ENCODE results near the gene ERCC4.
"Not testable (repeated sequence)": the region's sequence is repeated elsewhere in the genome, so short reads cannot be mapped to it uniquely, and the experiment has no call there.

Gene ERCC4

DNA sequence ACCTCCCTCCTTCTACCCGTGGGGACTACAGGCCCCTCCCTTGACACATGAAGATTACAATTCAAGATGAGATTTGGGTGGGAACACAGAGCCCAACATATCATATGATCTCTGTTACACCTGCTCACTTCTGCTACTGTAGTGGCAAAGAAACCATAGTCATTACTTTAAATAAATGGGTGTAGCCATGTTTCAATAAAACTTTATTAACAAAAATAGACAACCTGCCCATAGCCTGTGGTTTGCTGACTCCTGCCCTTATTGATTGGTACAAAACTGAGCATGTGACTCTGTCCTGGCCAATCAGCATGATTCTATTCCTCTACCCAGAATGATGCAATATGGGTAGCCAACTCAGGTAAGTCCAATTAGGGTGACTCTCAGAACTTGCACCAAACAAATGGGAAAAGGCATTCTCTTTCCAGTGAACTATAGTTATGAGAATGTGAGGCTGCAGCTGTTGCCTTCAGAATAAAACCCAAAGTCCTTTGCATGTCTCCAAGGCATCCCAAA, 15.7 kb upstream of the ERCC4 start:
- TF ChIP-seq ZNF514 (tag by site-specific recombination; IDR thresholded peaks at IDR 0.05) (no peak), ZNF561 (tag by site-specific recombination; IDR thresholded peaks at IDR 0.05; ENCODE audit: borderline replicate concordance) (no peak), ZNF670 (tag by site-specific recombination; IDR thresholded peaks at IDR 0.05; ENCODE audit: low read depth) (no peak), IKZF3 (tag by site-specific recombination; IDR thresholded peaks at IDR 0.05) (no peak), ZNF660 (tag by site-specific recombination; IDR thresholded peaks at IDR 0.05) (no peak), ZNF394 (tag by site-specific recombination; IDR thresholded peaks at IDR 0.05; ENCODE audit: borderline replicate concordance) (no peak), RBAK (tag by site-specific recombination; IDR thresholded peaks at IDR 0.05) (no peak), HOXC10 (CRISPR knock-in tag; IDR thresholded peaks at IDR 0.05) (no peak), ZNF10 (tag by site-specific recombination; IDR thresholded peaks at IDR 0.05) (no peak), ZNF221 (tag by site-specific recombination; IDR thresholded peaks at IDR 0.05; ENCODE audit: borderline replicate concordance) (no peak)
- TF ChIP-seq, protein P1, sequence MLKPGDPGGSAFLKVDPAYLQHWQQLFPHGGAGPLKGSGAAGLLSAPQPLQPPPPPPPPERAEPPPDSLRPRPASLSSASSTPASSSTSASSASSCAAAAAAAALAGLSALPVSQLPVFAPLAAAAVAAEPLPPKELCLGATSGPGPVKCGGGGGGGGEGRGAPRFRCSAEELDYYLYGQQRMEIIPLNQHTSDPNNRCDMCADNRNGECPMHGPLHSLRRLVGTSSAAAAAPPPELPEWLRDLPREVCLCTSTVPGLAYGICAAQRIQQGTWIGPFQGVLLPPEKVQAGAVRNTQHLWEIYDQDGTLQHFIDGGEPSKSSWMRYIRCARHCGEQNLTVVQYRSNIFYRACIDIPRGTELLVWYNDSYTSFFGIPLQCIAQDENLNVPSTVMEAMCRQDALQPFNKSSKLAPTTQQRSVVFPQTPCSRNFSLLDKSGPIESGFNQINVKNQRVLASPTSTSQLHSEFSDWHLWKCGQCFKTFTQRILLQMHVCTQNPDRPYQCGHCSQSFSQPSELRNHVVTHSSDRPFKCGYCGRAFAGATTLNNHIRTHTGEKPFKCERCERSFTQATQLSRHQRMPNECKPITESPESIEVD (tag by site-specific recombination; IDR thresholded peaks at IDR 0.05), result no peak
- TF ChIP-seq, protein P2, sequence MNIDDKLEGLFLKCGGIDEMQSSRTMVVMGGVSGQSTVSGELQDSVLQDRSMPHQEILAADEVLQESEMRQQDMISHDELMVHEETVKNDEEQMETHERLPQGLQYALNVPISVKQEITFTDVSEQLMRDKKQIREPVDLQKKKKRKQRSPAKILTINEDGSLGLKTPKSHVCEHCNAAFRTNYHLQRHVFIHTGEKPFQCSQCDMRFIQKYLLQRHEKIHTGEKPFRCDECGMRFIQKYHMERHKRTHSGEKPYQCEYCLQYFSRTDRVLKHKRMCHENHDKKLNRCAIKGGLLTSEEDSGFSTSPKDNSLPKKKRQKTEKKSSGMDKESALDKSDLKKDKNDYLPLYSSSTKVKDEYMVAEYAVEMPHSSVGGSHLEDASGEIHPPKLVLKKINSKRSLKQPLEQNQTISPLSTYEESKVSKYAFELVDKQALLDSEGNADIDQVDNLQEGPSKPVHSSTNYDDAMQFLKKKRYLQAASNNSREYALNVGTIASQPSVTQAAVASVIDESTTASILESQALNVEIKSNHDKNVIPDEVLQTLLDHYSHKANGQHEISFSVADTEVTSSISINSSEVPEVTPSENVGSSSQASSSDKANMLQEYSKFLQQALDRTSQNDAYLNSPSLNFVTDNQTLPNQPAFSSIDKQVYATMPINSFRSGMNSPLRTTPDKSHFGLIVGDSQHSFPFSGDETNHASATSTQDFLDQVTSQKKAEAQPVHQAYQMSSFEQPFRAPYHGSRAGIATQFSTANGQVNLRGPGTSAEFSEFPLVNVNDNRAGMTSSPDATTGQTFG (tag by site-specific recombination; IDR thresholded peaks at IDR 0.05; ENCODE audit: borderline replicate concordance), result no peak
- TF ChIP-seq, protein P3, sequence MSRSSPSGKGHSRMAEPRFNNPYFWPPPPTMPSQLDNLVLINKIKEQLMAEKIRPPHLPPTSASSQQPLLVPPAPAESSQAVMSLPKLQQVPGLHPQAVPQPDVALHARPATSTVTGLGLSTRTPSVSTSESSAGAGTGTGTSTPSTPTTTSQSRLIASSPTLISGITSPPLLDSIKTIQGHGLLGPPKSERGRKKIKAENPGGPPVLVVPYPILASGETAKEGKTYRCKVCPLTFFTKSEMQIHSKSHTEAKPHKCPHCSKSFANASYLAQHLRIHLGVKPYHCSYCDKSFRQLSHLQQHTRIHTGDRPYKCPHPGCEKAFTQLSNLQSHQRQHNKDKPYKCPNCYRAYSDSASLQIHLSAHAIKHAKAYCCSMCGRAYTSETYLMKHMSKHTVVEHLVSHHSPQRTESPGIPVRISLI (tag by site-specific recombination; IDR thresholded peaks at IDR 0.05), result no peak
- TF ChIP-seq, protein P4, sequence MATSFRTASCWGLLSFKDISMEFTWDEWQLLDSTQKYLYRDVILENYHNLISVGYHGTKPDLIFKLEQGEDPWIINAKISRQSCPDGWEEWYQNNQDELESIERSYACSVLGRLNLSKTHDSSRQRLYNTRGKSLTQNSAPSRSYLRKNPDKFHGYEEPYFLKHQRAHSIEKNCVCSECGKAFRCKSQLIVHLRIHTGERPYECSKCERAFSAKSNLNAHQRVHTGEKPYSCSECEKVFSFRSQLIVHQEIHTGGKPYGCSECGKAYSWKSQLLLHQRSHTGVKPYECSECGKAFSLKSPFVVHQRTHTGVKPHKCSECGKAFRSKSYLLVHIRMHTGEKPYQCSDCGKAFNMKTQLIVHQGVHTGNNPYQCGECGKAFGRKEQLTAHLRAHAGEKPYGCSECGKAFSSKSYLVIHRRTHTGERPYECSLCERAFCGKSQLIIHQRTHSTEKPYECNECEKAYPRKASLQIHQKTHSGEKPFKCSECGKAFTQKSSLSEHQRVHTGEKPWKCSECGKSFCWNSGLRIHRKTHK (tag by site-specific recombination; IDR thresholded peaks at IDR 0.05), result no peak
- TF ChIP-seq, protein P5, sequence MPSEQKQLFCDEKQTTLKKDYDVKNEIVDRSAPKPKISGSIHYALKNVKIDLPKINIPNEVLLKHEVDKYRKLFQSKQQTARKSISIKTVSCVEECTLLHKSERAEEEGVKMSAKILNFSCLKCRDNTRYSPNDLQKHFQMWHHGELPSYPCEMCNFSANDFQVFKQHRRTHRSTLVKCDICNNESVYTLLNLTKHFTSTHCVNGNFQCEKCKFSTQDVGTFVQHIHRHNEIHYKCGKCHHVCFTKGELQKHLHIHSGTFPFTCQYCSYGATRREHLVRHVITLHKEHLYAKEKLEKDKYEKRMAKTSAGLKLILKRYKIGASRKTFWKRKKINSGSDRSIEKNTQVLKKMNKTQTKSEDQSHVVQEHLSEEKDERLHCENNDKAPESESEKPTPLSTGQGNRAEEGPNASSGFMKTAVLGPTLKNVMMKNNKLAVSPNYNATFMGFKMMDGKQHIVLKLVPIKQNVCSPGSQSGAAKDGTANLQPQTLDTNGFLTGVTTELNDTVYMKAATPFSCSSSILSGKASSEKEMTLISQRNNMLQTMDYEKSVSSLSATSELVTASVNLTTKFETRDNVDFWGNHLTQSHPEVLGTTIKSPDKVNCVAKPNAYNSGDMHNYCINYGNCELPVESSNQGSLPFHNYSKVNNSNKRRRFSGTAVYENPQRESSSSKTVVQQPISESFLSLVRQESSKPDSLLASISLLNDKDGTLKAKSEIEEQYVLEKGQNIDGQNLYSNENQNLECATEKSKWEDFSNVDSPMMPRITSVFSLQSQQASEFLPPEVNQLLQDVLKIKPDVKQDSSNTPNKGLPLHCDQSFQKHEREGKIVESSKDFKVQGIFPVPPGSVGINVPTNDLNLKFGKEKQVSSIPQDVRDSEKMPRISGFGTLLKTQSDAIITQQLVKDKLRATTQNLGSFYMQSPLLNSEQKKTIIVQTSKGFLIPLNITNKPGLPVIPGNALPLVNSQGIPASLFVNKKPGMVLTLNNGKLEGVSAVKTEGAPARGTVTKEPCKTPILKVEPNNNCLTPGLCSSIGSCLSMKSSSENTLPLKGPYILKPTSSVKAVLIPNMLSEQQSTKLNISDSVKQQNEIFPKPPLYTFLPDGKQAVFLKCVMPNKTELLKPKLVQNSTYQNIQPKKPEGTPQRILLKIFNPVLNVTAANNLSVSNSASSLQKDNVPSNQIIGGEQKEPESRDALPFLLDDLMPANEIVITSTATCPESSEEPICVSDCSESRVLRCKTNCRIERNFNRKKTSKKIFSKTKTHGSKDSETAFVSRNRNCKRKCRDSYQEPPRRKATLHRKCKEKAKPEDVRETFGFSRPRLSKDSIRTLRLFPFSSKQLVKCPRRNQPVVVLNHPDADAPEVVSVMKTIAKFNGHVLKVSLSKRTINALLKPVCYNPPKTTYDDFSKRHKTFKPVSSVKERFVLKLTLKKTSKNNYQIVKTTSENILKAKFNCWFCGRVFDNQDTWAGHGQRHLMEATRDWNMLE (tag by site-specific recombination; conservative IDR thresholded peaks at IDR 0.05; ENCODE audit: low read depth), result no peak
- POLR2A ChIA-PET, result no interaction called here
- Histone ChIP-seq H3K4me1 (ENCODE audit: control insufficient read depth, insufficient read depth, low read length) (no peaks in the 10 kb centered on the region), H3K9me3 (ENCODE audit: control insufficient read depth, insufficient read depth, low read depth, low read length) (no peaks in the 10 kb centered on the region), H3K27ac (ENCODE audit: extremely low read depth, low read depth, low read length) (no peak overlapping the region), H3K36me3 (ENCODE audit: control insufficient read depth in 2 of 2, insufficient read depth in 1 of 2, low read length in 2 of 2) (no peaks in the 10 kb centered on the region), H3K4me3 (ENCODE audit: low read depth, low read length) (no peak overlapping the region)
- CTCF ChIA-PET, result interaction anchor here (0.7 to 5.6 kb wide), 3 partner anchors 15 to 1491 kb away, joined by 5 to 33 read pairs (median 5); partner anchors contain the start of gene ERCC4

DNA sequence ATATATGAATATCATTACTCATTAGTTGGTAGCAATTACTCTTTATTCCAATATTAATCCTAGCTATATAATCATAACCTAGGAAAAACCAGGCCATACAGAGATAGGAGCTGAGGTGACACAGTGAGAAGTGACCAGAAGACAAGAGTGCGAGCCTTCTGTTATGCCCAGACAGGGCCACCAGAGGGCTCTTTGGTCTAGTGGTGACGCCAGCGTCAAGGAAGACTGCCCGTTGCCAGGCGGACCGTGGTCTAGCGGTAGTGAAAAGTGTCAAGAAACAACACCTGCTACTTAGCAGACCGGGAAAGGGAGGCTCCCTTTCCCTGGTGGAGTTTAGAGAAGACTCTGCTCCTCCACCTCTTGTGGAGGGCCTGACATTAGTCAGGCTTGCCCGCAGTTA, 15.1 kb upstream of the ERCC4 start:
- H3K27ac ChIP-seq (ENCODE audit: extremely low read depth, low read depth, low read length); H3K9me3 ChIP-seq (ENCODE audit: control insufficient read depth, insufficient read depth, low read depth, low read length); H3K4me1 ChIP-seq (ENCODE audit: control insufficient read depth, insufficient read depth, low read length); POLR2A ChIA-PET; H3K36me3 ChIP-seq (ENCODE audit: control insufficient read depth in 2 of 2, insufficient read depth in 1 of 2, low read length in 2 of 2); H3K4me3 ChIP-seq (ENCODE audit: low read depth, low read length): not testable (repeated sequence)
- CTCF ChIA-PET, result interaction anchor here (0.7 to 5.6 kb wide), 3 partner anchors 14 to 1492 kb away, joined by 5 to 33 read pairs (median 5); partner anchors contain the start of gene ERCC4
